ENCODE data around the gene FRAS1.

- TF ChIP-seq CTCF (IDR thresholded peaks at IDR 0.05) (no peak), REST (IDR thresholded peaks at IDR 0.05; ENCODE audit: insufficient read depth in 1 of 2, low read depth in 2 of 2, low read length in 1 of 2) (no peak), POLR2AphosphoS5 (IDR thresholded peaks at IDR 0.05; ENCODE audit: low read depth, low read length) (no peak), SIN3A (IDR thresholded peaks at IDR 0.05; ENCODE audit: borderline replicate concordance, insufficient read depth, low read depth, low read length) (no peak)
Observed at GRCh38 chr4:78588894-78589545, 531.9 kb downstream of the FRAS1 start.

Data from Panc1 (cell line).